HG03565 (cell line): ENCODE measurements around the gene PXMP4.

Source experiments
- ATAC-seq: cut with Tn5 transposase; IDR thresholded peaks from one replicate; pipeline ENCODE4 v1.9.1; 2021; ENCODE audit warnings: mild to moderate bottlenecking, moderate library complexity; ENCODE audit not compliant: unreplicated experiment

The PXMP4 gene

GRCh38 chr20:33656783-33657703 is 63.1 kb downstream of the PXMP4 start:
- ATAC-seq, result no peak

- no peak for ATAC-seq
Measured at GRCh38 chr20:33656010-33656782, 63.9 kb downstream of the PXMP4 start.

GRCh38 chr20:33655164-33655563 is 64.9 kb downstream of the PXMP4 start:
- no peak for ATAC-seq

- no peak for ATAC-seq
Measured at GRCh38 chr20:33654680-33655161, 65.4 kb downstream of the PXMP4 start.

GRCh38 chr20:33653900-33654596 is 66.1 kb downstream of the PXMP4 start:
- no peak for ATAC-seq

- no peak for ATAC-seq
Measured at GRCh38 chr20:33653218-33653899, 66.8 kb downstream of the PXMP4 start.
